Esophagus muscularis mucosa (tissue), 4 donors: ENCODE results near the gene NFATC1. TPM values are rescaled to one million over a fixed set of nuclear protein-coding genes. Genes with fewer than 3 reads are reported as not detected.

Experiments
- DNase-seq: peaks from one replicate; pipeline ENCODE4 v3.0.0-alpha.2; 2017; ENCODE audit errors: extremely low spot score
- H3K27ac ChIP-seq, 4 donors: fragments of 200-600 bp; sonication (generic); replicated peaks in 1 of 4; 1 replicate in 3 of 4; 2 replicates in 1 of 4; pipeline ENCODE4 v1.5.1; 2016 to 2019; ENCODE audit warnings: mild to moderate bottlenecking in 1 of 4
- H3K27me3 ChIP-seq, 4 donors: fragments of 200-600 bp; sonication (generic); one replicate each; pipeline versions ENCODE4 v1.5.1 to v1.6.0; 2016 to 2019
- H3K36me3 ChIP-seq, 4 donors: fragments of 200-600 bp; sonication (generic); one replicate each; pipeline ENCODE4 v1.5.1; 2016 to 2019
- H3K4me1 ChIP-seq, 4 donors: fragments of 200-600 bp; sonication (generic); one replicate each; pipeline ENCODE4 v1.5.1; 2016 to 2019
- H3K4me3 ChIP-seq, 4 donors: fragments of 200-600 bp; sonication (generic); 1 replicate in 2 of 4; 2 replicates in 2 of 4; pipeline ENCODE4 v1.5.1; 2016 to 2019; ENCODE audit warnings: mild to moderate bottlenecking in 4 of 4, moderate library complexity in 1 of 4
- H3K9me3 ChIP-seq, 4 donors: fragments of 200-600 bp; sonication (generic); 1 replicate in 3 of 4; 2 replicates in 1 of 4; pipeline ENCODE4 v1.5.1; 2016 to 2019
- CTCF ChIP-seq, 3 experiments: fragments of 200-600 bp in 2 of 3; fragments of 450-650 bp in 1 of 3; sonication (generic) in 2 of 3; IDR thresholded peaks; one replicate each; pipeline ENCODE4 v1.5.1; 2017 to 2019; ENCODE audit warnings: antibody characterized with exemption in 3 of 3, mild to moderate bottlenecking in 2 of 3, moderate library complexity in 1 of 3
- EP300 ChIP-seq: sonication (generic); formaldehyde crosslinking; IDR thresholded peaks from one replicate; pipeline ENCODE4 v1.6.1; 2017; ENCODE audit warnings: antibody characterized with exemption
- POLR2A ChIP-seq: fragments of 450-650 bp; IDR thresholded peaks from one replicate; pipeline ENCODE4 v1.6.1; 2017; ENCODE audit warnings: antibody characterized with exemption, moderate library complexity, mild to moderate bottlenecking, low read depth
- POLR2AphosphoS5 ChIP-seq, 2 donors: sonication (generic); formaldehyde crosslinking; IDR thresholded peaks; one replicate each; pipeline ENCODE4 v1.6.1; 2017; ENCODE audit warnings: antibody characterized with exemption in 2 of 2
- WGBS: methylation state at CpG from one replicate; pipeline ENCODE4 v1.1.5; 2018; 5-methylcytosine and 5-hydroxymethylcytosine counted together
- intact Hi-C: fragments of 100-400 bp; cut with DNase I; formaldehyde crosslinking; loops from one replicate; pipeline ENCODE4 v1.15.1; 2023
- total RNA-seq, 4 donors: library from RNA; depleted of rRNA; stranded (reverse); fragments of >200 nt; gene quantifications; one replicate each; pipeline versions ENCODE4 v1.1.0 to v1.2.1, GENCODE V29; 2016

NFATC1 gene
- total RNA-seq, 4 donors from 2014 or later = 15.0 to 22.0 (median 17.8) TPM

GRCh38 chr18:79549638-79550000 lies 153.9 kb downstream of the NFATC1 start:
- no peak overlapping the region for H3K27ac ChIP-seq
- H3K27me3 ChIP-seq = peaks cover 0 to 33% (median 0%) of the 10 kb centered on the region in 4 donors
- TF ChIP-seq EP300 (no peak), POLR2A (no peak), POLR2AphosphoS5 (IDR thresholded peaks at IDR 0.05) (no peak), CTCF (IDR thresholded peaks at IDR 0.05) (no peak)
- no peak for DNase-seq
- no peak overlapping the region for H3K4me3 ChIP-seq
- H3K36me3 ChIP-seq = no peaks in the 10 kb centered on the region
- no peaks in the 10 kb centered on the region for H3K9me3 ChIP-seq
- intact Hi-C loops = no loop called here
- H3K4me1 ChIP-seq = no peaks in the 10 kb centered on the region
- WGBS = 86% methylated on average over 10 of the region's 20 CpGs

GRCh38 chr18:79552140-79552631 lies 156.5 kb downstream of the NFATC1 start:
- H3K27ac ChIP-seq = no peak overlapping the region
- WGBS = 58% methylated on average over 8 of the region's 20 CpGs
- intact Hi-C loops = no loop called here
- H3K36me3 ChIP-seq = no peaks in the 10 kb centered on the region
- no peak for DNase-seq
- TF ChIP-seq POLR2A (no peak), EP300 (no peak), CTCF (IDR thresholded peaks at IDR 0.05) (no peak), POLR2AphosphoS5 (IDR thresholded peaks at IDR 0.05) (no peak)
- no peaks in the 10 kb centered on the region for H3K4me1 ChIP-seq
- H3K9me3 ChIP-seq = no peaks in the 10 kb centered on the region
- H3K27me3 ChIP-seq = peaks cover 0 to 33% (median 0%) of the 10 kb centered on the region in 4 donors
- H3K4me3 ChIP-seq = no peak overlapping the region

GRCh38 chr18:79552696-79553095 lies 157.0 kb downstream of the NFATC1 start:
- Histone ChIP-seq H3K27ac (no peak overlapping the region), H3K4me1 (no peaks in the 10 kb centered on the region), H3K4me3 (no peak overlapping the region), H3K36me3 (no peaks in the 10 kb centered on the region), H3K27me3 (peaks cover 0 to 28% (median 0%) of the 10 kb centered on the region in 4 donors), H3K9me3 (no peaks in the 10 kb centered on the region)
- WGBS = 77% methylated on average over 15 of the region's 25 CpGs
- DNase-seq = no peak
- TF ChIP-seq POLR2A = no peak
- TF ChIP-seq EP300 = no peak
- no peak for TF ChIP-seq POLR2AphosphoS5 (IDR thresholded peaks at IDR 0.05)
- no peak for TF ChIP-seq CTCF (IDR thresholded peaks at IDR 0.05)
- intact Hi-C loops = no loop called here

- DNase-seq = no peak
- intact Hi-C loops = no loop called here
- Histone ChIP-seq H3K36me3 (no peaks in the 10 kb centered on the region), H3K9me3 (no peaks in the 10 kb centered on the region), H3K27me3 (peaks cover 0 to 24% (median 0%) of the 10 kb centered on the region in 4 donors), H3K4me3 (no peak overlapping the region), H3K27ac (no peak overlapping the region), H3K4me1 (no peaks in the 10 kb centered on the region)
- TF ChIP-seq CTCF (IDR thresholded peaks at IDR 0.05) (no peak), EP300 (no peak), POLR2AphosphoS5 (IDR thresholded peaks at IDR 0.05) (no peak), POLR2A (no peak)
- WGBS = 86% methylated on average over 24 of the region's 24 CpGs
Measured at GRCh38 chr18:79553154-79553553, 157.4 kb downstream of the NFATC1 start.

GRCh38 chr18:79553696-79554095 lies 158.0 kb downstream of the NFATC1 start:
- Histone ChIP-seq H3K4me1 (no peaks in the 10 kb centered on the region), H3K4me3 (no peak overlapping the region), H3K36me3 (no peaks in the 10 kb centered on the region), H3K27ac (no peak overlapping the region), H3K27me3 (peaks cover 0 to 18% (median 0%) of the 10 kb centered on the region in 4 donors), H3K9me3 (no peaks in the 10 kb centered on the region)
- TF ChIP-seq POLR2AphosphoS5 (IDR thresholded peaks at IDR 0.05) (no peak), EP300 (no peak), POLR2A (no peak), CTCF (IDR thresholded peaks at IDR 0.05) (no peak)
- DNase-seq = no peak
- intact Hi-C loops = no loop called here
- WGBS = 96% methylated on average over 14 of the region's 25 CpGs
